Effector memory CD4-positive, alpha-beta T cell (primary cell): ENCODE measurements around the gene TNFRSF4.

Experiments used
- DNase-seq, 3 donors: peaks; one replicate each; pipeline ENCODE4 v3.0.0-alpha.2; 2020
- H3K27ac ChIP-seq: 2 replicates; pipeline ENCODE4 v1.7.0; 2013; ENCODE audit warnings: mild to moderate bottlenecking, low read length, moderate library complexity; ENCODE audit not compliant: insufficient read depth, poor library complexity, severe bottlenecking
- H3K27me3 ChIP-seq: replicated peaks from 2 replicates; pipeline ENCODE4 v1.7.0; 2013; ENCODE audit warnings: mild to moderate bottlenecking, low read length; ENCODE audit not compliant: insufficient read depth, control insufficient read depth, poor library complexity, severe bottlenecking
- H3K36me3 ChIP-seq: 2 replicates; pipeline ENCODE4 v1.7.0; 2013; ENCODE audit warnings: mild to moderate bottlenecking, low read length, moderate library complexity; ENCODE audit not compliant: control insufficient read depth, insufficient read depth
- H3K4me1 ChIP-seq: 2 replicates; pipeline ENCODE4 v1.7.0; 2013; ENCODE audit warnings: low read length, mild to moderate bottlenecking; ENCODE audit not compliant: control insufficient read depth, insufficient read depth, poor library complexity, severe bottlenecking
- H3K4me3 ChIP-seq: 2 replicates; pipeline ENCODE4 v1.7.0; 2013; ENCODE audit warnings: low read length, low read depth, mild to moderate bottlenecking; ENCODE audit not compliant: insufficient read depth, poor library complexity, severe bottlenecking
- H3K9me3 ChIP-seq: 2 replicates; pipeline ENCODE4 v1.7.0; 2013; ENCODE audit warnings: mild to moderate bottlenecking, low read length, moderate library complexity; ENCODE audit not compliant: control insufficient read depth

The TNFRSF4 gene

DNA sequence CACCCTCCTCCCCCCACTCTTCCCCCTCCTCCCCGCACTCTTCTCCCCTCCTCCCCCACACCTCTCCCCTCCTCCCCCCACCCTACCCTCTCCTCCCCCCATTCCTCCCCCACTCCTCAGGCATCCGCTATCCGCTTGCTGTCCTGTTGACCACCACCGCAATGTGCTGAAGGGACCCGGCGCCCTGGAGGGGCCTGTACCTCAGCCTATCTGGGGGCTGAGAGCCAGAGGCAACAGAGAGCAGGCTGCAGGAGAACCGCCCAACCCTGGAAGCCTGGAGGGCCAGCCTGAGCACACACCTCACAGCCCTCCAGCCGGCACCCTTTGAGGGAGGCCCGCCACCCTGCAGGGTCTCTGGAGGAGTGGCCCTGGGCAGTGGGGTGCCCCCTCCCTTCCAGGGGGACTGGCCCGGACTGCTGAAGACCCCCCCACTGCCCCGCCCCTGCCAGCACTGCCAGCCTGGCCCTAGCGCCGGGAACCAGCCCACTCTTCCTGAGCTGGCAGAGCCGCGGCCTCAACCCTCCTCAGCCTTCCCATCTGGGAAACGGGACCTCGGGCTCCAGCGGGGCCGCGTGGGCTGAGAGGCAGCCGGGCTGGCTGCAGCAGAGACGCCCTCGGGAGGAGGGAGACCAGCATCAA, 31.3 kb upstream of the TNFRSF4 start:
- no peak overlapping the region for H3K27ac ChIP-seq
- no peak overlapping the region for H3K4me3 ChIP-seq
- H3K4me1 ChIP-seq, result peaks cover 9% of the 10 kb centered on the region
- H3K36me3 ChIP-seq, result no peaks in the 10 kb centered on the region
- no peaks in the 10 kb centered on the region for H3K9me3 ChIP-seq
- DNase-seq, result no peak
- peaks cover 13% of the 10 kb centered on the region for H3K27me3 ChIP-seq

- H3K27me3 ChIP-seq, result peaks cover 13% of the 10 kb centered on the region
- no peak for DNase-seq
Measured at GRCh38 chr1:1244192-1244811, 30.3 kb upstream of the TNFRSF4 start.

GRCh38 chr1:1243807-1244191, 29.8 kb upstream of the TNFRSF4 start:
- Histone ChIP-seq H3K36me3 (no peaks in the 10 kb centered on the region), H3K9me3 (no peaks in the 10 kb centered on the region), H3K27me3 (peaks cover 13% of the 10 kb centered on the region), H3K27ac (no peak overlapping the region), H3K4me3 (no peak overlapping the region), H3K4me1 (peaks cover 9% of the 10 kb centered on the region)
- DNase-seq, result no peak

More at GRCh38 chr1:1244192-1244811, 30.3 kb upstream of the TNFRSF4 start:
- Histone ChIP-seq H3K36me3 (no peaks in the 10 kb centered on the region), H3K9me3 (no peaks in the 10 kb centered on the region), H3K4me1 (peaks cover 9% of the 10 kb centered on the region), H3K27ac (no peak overlapping the region), H3K4me3 (no peak overlapping the region)

DNA sequence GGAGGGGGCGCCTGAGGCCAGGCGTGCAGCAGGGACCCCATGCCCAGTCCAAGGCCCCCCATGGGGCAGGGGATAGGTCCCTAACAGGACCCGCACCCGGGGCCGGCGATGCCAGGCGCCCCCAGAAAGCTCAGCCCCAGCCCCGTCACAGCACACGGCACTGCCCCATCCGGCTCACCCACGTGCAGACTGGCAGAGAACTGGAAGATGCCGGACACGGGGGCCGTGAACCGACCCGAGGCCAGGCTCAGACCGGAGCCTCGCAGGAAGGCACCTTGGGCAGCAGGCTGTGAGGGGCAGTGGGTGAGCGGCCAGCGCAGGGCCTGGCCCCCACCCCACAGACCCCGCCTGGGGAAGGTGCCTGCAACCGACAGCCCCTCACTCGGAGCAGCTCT, 29.3 kb upstream of the TNFRSF4 start:
- H3K27ac ChIP-seq, result no peak overlapping the region
- H3K4me3 ChIP-seq, result no peak overlapping the region
- H3K36me3 ChIP-seq, result no peaks in the 10 kb centered on the region
- H3K27me3 ChIP-seq, result peaks cover 13% of the 10 kb centered on the region
- H3K4me1 ChIP-seq, result peaks cover 9% of the 10 kb centered on the region
- DNase-seq, result no peak
- H3K9me3 ChIP-seq, result no peaks in the 10 kb centered on the region

- no peak overlapping the region for H3K4me3 ChIP-seq
- peaks cover 13% of the 10 kb centered on the region for H3K27me3 ChIP-seq
- no peak overlapping the region for H3K27ac ChIP-seq
- DNase-seq, result no peak
- H3K36me3 ChIP-seq, result no peaks in the 10 kb centered on the region
- H3K9me3 ChIP-seq, result no peaks in the 10 kb centered on the region
- H3K4me1 ChIP-seq, result peaks cover 9% of the 10 kb centered on the region
Measured at GRCh38 chr1:1242461-1243265, 28.7 kb upstream of the TNFRSF4 start.

- H3K36me3 ChIP-seq, result no peaks in the 10 kb centered on the region
- H3K4me1 ChIP-seq, result peaks cover 6% of the 10 kb centered on the region
- peaks cover 9% of the 10 kb centered on the region for H3K27me3 ChIP-seq
- no peaks in the 10 kb centered on the region for H3K9me3 ChIP-seq
- H3K4me3 ChIP-seq, result no peak overlapping the region
- DNase-seq, result no peak
- H3K27ac ChIP-seq, result no peak overlapping the region
Measured at GRCh38 chr1:1241588-1242219, 27.8 kb upstream of the TNFRSF4 start.

DNA sequence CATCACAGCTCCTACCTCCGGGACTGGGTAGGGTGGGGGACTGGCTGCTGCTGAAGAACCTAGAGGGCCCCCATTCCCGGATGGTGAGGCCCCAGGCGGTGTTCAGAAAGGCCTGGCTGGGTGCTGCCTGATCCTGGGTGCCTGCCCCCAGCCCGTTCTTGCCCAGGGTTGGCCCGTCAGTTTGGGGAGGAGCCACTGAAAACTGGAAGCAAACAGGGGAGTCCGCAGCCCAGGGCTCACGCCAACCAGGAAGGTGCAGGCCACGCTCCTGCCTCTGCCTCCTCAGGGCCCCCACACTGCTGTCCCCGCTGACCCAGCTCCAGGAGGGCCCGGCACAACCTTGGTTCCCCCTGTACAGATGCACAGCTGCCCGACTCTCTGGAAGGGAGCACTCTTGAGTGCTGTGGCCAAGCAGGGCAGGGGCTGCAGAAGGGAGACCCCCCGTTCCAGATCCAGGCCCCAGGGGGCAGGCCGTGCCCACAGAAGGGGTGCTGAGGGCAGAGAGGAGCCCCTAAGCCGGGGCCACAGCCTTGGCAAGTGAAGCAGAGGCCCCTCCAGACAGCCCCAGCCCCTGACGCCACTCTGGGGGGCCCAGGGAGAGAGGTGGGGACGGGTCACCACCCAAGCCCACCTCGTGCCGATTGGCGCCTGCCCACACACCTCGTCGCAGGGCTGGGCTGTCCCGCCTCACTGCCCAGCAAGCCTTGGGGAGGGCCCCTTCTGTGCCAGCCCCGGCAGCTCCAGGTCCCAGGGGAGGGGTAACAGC, 27.1 kb upstream of the TNFRSF4 start:
- DNase-seq, result no peak
- Histone ChIP-seq H3K4me1 (peaks cover 2% of the 10 kb centered on the region), H3K27ac (no peak overlapping the region), H3K4me3 (no peak overlapping the region), H3K36me3 (no peaks in the 10 kb centered on the region), H3K27me3 (peaks cover 9% of the 10 kb centered on the region), H3K9me3 (no peaks in the 10 kb centered on the region)

DNA sequence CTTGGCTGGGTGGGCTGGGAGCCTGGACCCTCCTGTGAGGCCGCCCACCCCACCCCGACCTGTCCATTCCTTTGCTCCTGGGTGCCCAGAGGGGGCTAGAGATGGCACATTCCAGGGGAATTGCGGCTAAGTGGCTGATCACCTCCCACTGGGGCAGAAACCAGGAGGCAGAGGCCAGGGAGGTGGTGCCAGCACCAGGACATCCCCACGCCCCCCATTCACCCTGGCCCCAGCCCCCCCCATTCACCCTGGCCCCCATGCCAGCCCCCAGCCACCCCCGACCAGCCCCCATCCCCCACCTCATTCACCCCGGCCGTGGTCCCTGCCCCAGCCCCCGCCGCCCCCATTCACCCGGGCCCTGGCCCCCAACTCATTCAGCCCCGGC, 26.4 kb upstream of the TNFRSF4 start:
- peaks cover 3% of the 10 kb centered on the region for H3K27me3 ChIP-seq
- H3K36me3 ChIP-seq, result peaks cover under 1% of the 10 kb centered on the region
- H3K4me1 ChIP-seq, result no peaks in the 10 kb centered on the region
- no peaks in the 10 kb centered on the region for H3K9me3 ChIP-seq
- no peak for DNase-seq
- no peak overlapping the region for H3K27ac ChIP-seq
- H3K4me3 ChIP-seq, result no peak overlapping the region

DNA sequence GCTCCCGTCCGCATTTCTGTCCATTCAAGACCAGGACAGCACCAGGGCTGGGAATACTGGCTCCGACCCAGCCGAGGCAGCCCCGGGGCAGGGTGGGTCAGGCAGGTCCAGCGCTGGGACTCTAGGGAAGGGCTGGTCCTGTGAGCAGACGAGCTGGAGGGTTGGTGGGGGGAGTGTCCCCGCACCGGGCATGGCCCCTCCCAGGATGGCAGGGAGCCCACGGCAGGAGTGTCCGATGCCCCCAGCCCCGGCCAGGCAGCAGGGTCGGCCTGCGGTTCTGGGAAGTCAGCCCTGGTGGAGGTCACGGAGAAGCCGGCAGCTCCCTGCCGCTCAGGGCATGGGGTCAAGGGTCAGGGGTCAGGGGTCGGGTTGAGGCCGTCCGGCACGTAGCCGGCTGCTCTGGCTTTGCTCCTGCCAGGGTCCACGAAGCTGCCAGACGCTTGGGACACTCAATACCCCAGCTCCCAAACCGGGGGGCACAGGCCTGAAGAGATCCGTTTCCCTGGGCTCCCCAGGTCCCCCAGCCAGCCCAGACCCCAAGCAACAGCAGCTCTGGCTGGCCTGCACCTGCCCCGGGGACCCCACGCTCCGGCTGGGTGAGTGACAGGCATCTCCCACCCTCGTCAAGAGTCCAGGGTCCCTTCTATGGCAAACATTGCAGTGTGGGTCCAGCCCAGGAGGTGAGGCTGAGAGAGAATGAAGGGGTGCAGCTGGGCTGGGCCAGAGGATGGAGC, 25.8 kb upstream of the TNFRSF4 start:
- no peak overlapping the region for H3K27ac ChIP-seq
- H3K27me3 ChIP-seq, result no peaks in the 10 kb centered on the region
- no peaks in the 10 kb centered on the region for H3K9me3 ChIP-seq
- H3K36me3 ChIP-seq, result peaks cover 6% of the 10 kb centered on the region
- no peak overlapping the region for H3K4me3 ChIP-seq
- no peak for DNase-seq
- H3K4me1 ChIP-seq, result no peaks in the 10 kb centered on the region
